Stomach (tissue), 9 donors: ENCODE data around the gene PDGFRB. TPM values are rescaled to one million over a fixed set of nuclear protein-coding genes. Genes with fewer than 3 reads are reported as not detected.

Source experiments
- DNase-seq, 2 donors: peaks; one replicate each; pipeline versions ENCODE4 v3.0.0 to v3.0.0-alpha.2; 2013 to 2019
- H3K27ac ChIP-seq, 5 donors: fragments of 200-600 bp in 4 of 5; sonication (generic) in 4 of 5; one replicate each; pipeline ENCODE4 v1.5.1; 2013 to 2019; ENCODE audit warnings: mild to moderate bottlenecking in 1 of 5, moderate library complexity in 1 of 5
- H3K27me3 ChIP-seq, 3 donors: fragments of 200-600 bp; sonication (generic); one replicate each; pipeline ENCODE4 v1.5.1; 2017 to 2019; ENCODE audit warnings: mixed run types in 1 of 3
- H3K36me3 ChIP-seq, 4 donors: fragments of 200-600 bp; sonication (generic); 1 replicate in 3 of 4; 2 replicates in 1 of 4; pipeline ENCODE4 v1.5.1; 2016 to 2019
- H3K4me1 ChIP-seq, 4 donors: fragments of 200-600 bp; sonication (generic); one replicate each; pipeline ENCODE4 v1.5.1; 2016 to 2019
- H3K4me3 ChIP-seq, 4 donors: fragments of 200-600 bp; sonication (generic) in 3 of 4; one replicate each; pipeline ENCODE4 v1.5.1; 2016 to 2019; ENCODE audit warnings: mild to moderate bottlenecking in 1 of 4
- H3K9me3 ChIP-seq, 4 donors: fragments of 200-600 bp; sonication (generic); one replicate each; pipeline ENCODE4 v1.5.1; 2016 to 2019
- CTCF ChIP-seq, 7 experiments: fragments of 450-650 bp in 4 of 7; fragments of 200-600 bp in 3 of 7; sonication (generic) in 3 of 7; IDR thresholded peaks; one replicate each; pipeline ENCODE4 v1.5.1; 2016 to 2019; ENCODE audit warnings: antibody characterized with exemption in 7 of 7, control low read depth in 2 of 7, mild to moderate bottlenecking in 1 of 7
- EP300 ChIP-seq: sonication (generic); formaldehyde crosslinking; IDR thresholded peaks from one replicate; pipeline ENCODE4 v1.6.1; 2017; ENCODE audit warnings: antibody characterized with exemption
- POLR2A ChIP-seq, 4 donors: fragments of 450-650 bp; IDR thresholded peaks; one replicate each; pipeline ENCODE4 v1.6.1; 2016; ENCODE audit warnings: antibody characterized with exemption in 4 of 4, control low read depth in 2 of 4, mild to moderate bottlenecking in 1 of 4, moderate library complexity in 1 of 4
- POLR2AphosphoS5 ChIP-seq, 3 donors: sonication (generic); formaldehyde crosslinking; IDR thresholded peaks; one replicate each; pipeline ENCODE4 v1.6.1; 2016; ENCODE audit warnings: antibody characterized with exemption in 3 of 3
- WGBS, 5 donors: extraction: QIAGEN DNeasy Blood & Tissue Kit in 3 of 5; methylation state at CpG; one replicate each; pipeline versions ENCODE4 v1.1.5 to v1.1.7; 2013 to 2018; 5-methylcytosine and 5-hydroxymethylcytosine counted together
- intact Hi-C: fragments of 100-400 bp; cut with DNase I; formaldehyde crosslinking; loops from one replicate; pipeline ENCODE4 v1.15.1; 2023; ENCODE audit warnings: low total_unique reads
- polyA plus RNA-seq, 3 donors: library from polyadenylated mRNA; stranded (reverse); fragments of 200-250 nt; gene quantifications; one replicate each; pipeline ENCODE4 v1.2.3, GENCODE V29; 2013
- total RNA-seq, 5 donors: library from RNA; depleted of rRNA; stranded (reverse); fragments of >200 nt; gene quantifications; one replicate each; pipeline versions ENCODE4 v1.1.0 to v1.2.3, GENCODE V29; 2014 to 2016
- donor health status: healthy with polysubstance abuse.
- donor health status: Bipolar disorder and iron deficiency.
- donor health status: healthy.

The PDGFRB gene
- total and polyA plus RNA-seq, 8 donors: 4.7 to 71.2 (median 34.6) TPM

- no peak overlapping the region for H3K27ac ChIP-seq
- no peaks in the 10 kb centered on the region for H3K9me3 ChIP-seq
- 72 to 93% (median 85%) methylated on average over 5 to 15 of the region's 15 CpGs for WGBS, 5 donors
- TF ChIP-seq POLR2AphosphoS5 (IDR thresholded peaks at IDR 0.05) (no peak), CTCF (IDR thresholded peaks at IDR 0.05) (no peak), EP300 (no peak), POLR2A (IDR thresholded peaks at IDR 0.05) (no peak)
- no peaks in the 10 kb centered on the region for H3K36me3 ChIP-seq
- no peak overlapping the region for H3K4me3 ChIP-seq
- H3K27me3 ChIP-seq: no peaks in the 10 kb centered on the region
- intact Hi-C loops: no loop called here
- DNase-seq: peak in 1 of 2 donors; percentile 16
- H3K4me1 ChIP-seq: peaks cover 0 to 11% (median 0%) of the 10 kb centered on the region in 4 donors
Observed at GRCh38 chr5:150080696-150081435, 74.8 kb downstream of the PDGFRB start.

GRCh38 chr5:150079909-150080461 lies 75.7 kb downstream of the PDGFRB start:
- no peak overlapping the region for H3K27ac ChIP-seq
- peak in 1 of 2 donors; percentile 11 for DNase-seq
- H3K27me3 ChIP-seq: no peaks in the 10 kb centered on the region
- WGBS, 5 donors: 93 to 98% (median 96%) methylated on average over 5 to 19 of the region's 19 CpGs
- intact Hi-C loops: no loop called here
- TF ChIP-seq EP300 (no peak), POLR2A (IDR thresholded peaks at IDR 0.05) (no peak), POLR2AphosphoS5 (IDR thresholded peaks at IDR 0.05) (no peak)
- peaks cover 0 to 11% (median 0%) of the 10 kb centered on the region in 4 donors for H3K4me1 ChIP-seq
- no peaks in the 10 kb centered on the region for H3K9me3 ChIP-seq
- peaks cover 0 to 3% (median 0%) of the 10 kb centered on the region in 4 donors for H3K36me3 ChIP-seq
- no peak overlapping the region for H3K4me3 ChIP-seq

GRCh38 chr5:150078802-150079689 lies 76.6 kb downstream of the PDGFRB start:
- H3K36me3 ChIP-seq: peaks cover 0 to 6% (median 0%) of the 10 kb centered on the region in 4 donors
- no peak overlapping the region for H3K4me3 ChIP-seq
- no peaks in the 10 kb centered on the region for H3K9me3 ChIP-seq
- H3K4me1 ChIP-seq: peaks cover 0 to 11% (median 0%) of the 10 kb centered on the region in 4 donors
- 88 to 91% (median 90%) methylated on average over 7 of the region's 7 CpGs for WGBS, 5 donors
- no peak overlapping the region for H3K27ac ChIP-seq
- no peaks in the 10 kb centered on the region for H3K27me3 ChIP-seq
- TF ChIP-seq EP300 (no peak), CTCF (IDR thresholded peaks at IDR 0.05) (no peak), POLR2A (IDR thresholded peaks at IDR 0.05) (no peak), POLR2AphosphoS5 (IDR thresholded peaks at IDR 0.05) (no peak)
- DNase-seq: peak in 1 of 2 donors; percentile 13
- intact Hi-C loops: no loop called here

- Histone ChIP-seq H3K27me3 (no peaks in the 10 kb centered on the region), H3K4me1 (peaks cover 0 to 11% (median 0%) of the 10 kb centered on the region in 4 donors), H3K36me3 (peaks cover 0 to 6% (median 0%) of the 10 kb centered on the region in 4 donors), H3K9me3 (no peaks in the 10 kb centered on the region), H3K4me3 (no peak overlapping the region), H3K27ac (no peak overlapping the region)
- intact Hi-C loops: no loop called here
- WGBS, 5 donors: 78 to 89% (median 86%) methylated on average over 5 to 8 of the region's 8 CpGs
- no peak for TF ChIP-seq POLR2A (IDR thresholded peaks at IDR 0.05)
- no peak for TF ChIP-seq CTCF (IDR thresholded peaks at IDR 0.05)
- no peak for TF ChIP-seq POLR2AphosphoS5 (IDR thresholded peaks at IDR 0.05)
- TF ChIP-seq EP300: no peak
- peak in 1 of 2 donors; percentile 17 for DNase-seq
Observed at GRCh38 chr5:150077996-150078801, 77.4 kb downstream of the PDGFRB start.
